NCI-H128 (cell line): Measurements from ENCODE around the gene UBXN6.
A peak's percentile ranks its signal among the peaks of the same experiment; 100 is the strongest.

Experiments used
- DNase-seq: peaks from one replicate; lab custom pipeline; 2025; ENCODE audit not compliant: unreplicated experiment; lab: John Stamatoyannopoulos, UW

Gene UBXN6

GRCh38 chr19:4409123-4409933, 48.3 kb downstream of the UBXN6 start:
- DNase-seq = no peak

GRCh38 chr19:4406626-4407025, 51.0 kb downstream of the UBXN6 start:
- DNase-seq = no peak

DNA sequence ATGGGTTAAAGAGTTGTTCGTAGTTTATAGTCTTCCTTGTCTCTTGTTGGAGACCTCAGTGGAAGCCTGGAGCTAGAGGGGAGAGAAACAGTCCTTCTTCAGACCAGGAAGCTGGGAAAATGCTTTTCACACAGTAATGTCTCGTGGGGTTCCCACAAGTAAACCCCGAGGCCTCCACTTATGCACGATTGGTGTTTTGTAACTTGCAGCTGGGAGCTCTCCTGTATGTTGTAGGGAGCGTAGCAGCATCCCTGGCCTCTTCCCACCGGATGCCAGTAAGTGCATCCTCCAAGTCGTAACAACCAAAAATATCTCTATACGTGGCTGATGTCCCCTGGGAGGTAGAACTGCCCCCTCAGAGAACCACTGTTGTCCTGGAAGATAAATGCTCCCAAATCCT, 51.6 kb downstream of the UBXN6 start:
- DNase-seq = no peak

GRCh38 chr19:4403005-4403761, 54.4 kb downstream of the UBXN6 start:
- DNase-seq = no peak

- peak; percentile 99 for DNase-seq
Observed at GRCh38 chr19:4402171-4403004, 55.2 kb downstream of the UBXN6 start, which contains the start of gene CHAF1A. Gene CHAF1A (plus strand): TSS chr19:4402640. CDS start chr19:4402763, 123 bp downstream.

DNA sequence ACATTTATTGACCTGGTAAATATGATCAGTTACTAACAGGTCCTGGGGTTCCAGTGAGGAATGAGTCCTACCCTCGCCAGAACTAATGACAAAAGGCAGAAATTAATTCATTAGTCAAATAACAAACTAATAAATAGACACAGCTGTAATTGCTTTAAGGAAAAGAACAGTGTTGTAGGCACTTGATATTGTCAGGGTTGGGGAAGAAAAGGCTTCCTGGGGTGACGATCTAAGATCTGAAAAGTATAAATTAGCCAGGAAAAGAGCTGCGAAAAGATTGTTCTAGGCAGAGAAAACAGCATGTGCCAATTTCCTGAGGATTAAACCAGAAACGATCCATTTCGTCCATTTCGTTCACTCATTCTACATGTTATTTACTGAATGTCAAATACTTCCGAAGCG, 55.8 kb downstream of the UBXN6 start:
- DNase-seq = no peak

DNA sequence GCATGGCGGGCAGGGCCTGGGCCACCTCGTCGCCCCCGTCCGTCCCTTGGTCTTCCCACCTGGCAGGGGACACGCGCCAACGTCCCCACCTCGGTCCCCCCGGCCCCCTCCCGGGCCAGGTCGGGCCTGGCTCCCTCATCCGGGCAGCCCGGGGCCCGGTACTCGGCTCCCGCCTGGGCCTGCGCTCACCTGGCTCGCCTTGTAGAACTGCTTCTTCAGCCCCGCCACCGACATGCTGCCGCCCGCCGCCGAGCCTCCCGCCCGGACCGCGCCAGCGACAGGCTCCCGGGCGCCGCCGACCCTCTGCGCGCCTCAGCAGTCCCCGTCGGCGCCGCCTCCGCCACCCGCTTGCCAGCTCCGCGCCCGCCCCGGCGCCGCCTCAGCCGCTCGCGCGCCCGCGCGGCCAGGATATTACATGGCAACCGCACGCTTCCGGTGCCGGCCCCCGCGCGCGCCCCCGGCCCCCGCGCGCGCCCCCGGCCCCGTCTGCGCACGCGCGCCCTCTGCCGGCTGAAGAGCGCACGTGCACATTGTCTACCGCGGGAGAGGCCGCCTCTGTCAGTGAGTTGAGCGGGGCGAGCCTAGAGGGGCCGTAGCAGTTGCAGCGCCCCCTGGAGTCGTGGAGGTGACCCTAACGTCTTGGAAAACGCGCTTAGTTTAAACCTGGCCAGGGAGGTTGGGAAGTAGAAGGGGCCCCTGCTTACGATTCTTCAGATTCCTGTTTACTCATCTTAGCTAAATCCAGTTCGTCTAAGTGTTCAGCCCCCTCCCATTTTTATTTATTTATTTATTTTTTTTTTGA, 57.3 kb downstream of the UBXN6 start, which contains the start of gene SH3GL1:
Gene SH3GL1, minus strand, starts transcription at position 413 of the 802 bp plus-strand sequence. Its CDS starts 179 bp downstream, at position 234.
- DNase-seq = peak; percentile 87

- no peak for DNase-seq
Observed at GRCh38 chr19:4399812-4400134, 57.8 kb downstream of the UBXN6 start.

DNA sequence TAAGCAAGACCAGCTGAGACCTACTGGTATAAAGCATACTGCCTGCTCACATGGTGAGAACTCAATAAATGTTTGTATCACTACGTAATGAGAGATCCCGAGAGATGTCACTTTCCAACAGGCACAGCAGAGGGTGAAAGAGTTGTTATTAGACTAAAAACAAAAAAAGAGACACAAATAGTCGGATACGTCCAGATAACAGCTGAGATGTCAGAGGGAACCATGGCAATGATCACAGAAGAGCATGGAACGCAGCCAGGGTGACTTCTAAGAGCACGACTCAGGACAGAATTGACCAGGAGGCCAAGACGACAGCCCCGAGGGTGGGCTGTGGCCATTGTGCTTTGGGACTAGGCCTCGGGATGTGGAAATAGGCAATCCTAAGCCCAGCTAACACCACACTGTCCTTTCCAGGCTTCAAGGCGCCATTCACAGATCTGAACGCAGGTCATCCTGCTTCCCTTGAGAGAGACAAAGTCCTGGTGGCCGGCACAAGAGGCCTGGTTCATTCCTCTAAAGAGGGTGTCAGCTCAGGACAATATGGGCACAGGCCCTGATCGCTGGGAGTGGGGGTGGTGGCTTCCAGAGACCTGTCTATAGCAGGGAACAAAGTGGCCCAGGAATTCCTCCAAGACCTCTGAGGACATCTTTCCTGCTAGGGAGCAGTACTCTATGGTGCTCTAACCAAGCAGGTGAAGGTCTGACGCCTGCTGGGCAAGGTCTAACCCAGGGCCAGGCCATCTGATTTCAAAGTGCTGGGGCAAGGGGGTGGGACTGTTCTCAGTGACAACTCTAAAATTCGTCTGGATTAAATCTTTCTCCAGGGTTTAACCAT, 60.4 kb downstream of the UBXN6 start:
- no peak for DNase-seq
